Amygdala (tissue), 56 donors: ENCODE data around the gene KCNG2.

Experiments
- DNase-seq, 56 donors: peaks; one replicate each; lab custom pipeline; 2025; lab: John Stamatoyannopoulos, UW

KCNG2 gene

GRCh38 chr18:79901665-79902064, 103.9 kb downstream of the KCNG2 start:
- no peak for DNase-seq

GRCh38 chr18:79902075-79902474, 104.3 kb downstream of the KCNG2 start:
- no peak for DNase-seq

GRCh38 chr18:79902640-79903039, 104.9 kb downstream of the KCNG2 start:
- DNase-seq: no peak

- no peak for DNase-seq
Observed at GRCh38 chr18:79903071-79903635, 105.4 kb downstream of the KCNG2 start.

DNA sequence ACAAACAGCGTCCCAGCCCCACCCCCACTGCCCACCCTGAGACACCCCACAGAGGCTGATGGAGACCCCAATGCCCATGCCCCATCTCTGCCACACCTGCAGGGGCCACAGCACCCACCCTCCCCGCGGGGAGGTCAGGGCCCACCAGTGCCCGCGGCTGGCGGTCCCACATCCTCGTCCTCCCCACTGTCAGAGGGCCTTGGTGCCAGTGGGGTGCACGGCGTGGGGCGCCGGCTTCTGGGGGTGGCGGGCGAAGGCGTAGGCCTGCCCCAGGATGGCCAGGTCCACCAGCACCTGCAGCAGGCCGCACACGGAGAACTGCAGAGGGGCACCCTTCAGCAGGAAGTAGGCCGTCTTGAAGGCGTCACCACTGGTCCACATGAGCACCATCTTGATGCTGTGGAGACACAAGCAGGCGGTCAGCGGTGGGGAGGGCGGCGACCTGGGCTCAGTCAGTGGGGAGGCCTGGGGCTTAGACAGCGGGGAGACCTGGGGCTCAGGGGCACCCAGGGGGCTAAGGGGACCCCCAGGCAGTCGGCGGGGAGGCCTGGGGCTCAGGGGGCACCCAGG, 106.1 kb downstream of the KCNG2 start:
- no peak for DNase-seq

DNA sequence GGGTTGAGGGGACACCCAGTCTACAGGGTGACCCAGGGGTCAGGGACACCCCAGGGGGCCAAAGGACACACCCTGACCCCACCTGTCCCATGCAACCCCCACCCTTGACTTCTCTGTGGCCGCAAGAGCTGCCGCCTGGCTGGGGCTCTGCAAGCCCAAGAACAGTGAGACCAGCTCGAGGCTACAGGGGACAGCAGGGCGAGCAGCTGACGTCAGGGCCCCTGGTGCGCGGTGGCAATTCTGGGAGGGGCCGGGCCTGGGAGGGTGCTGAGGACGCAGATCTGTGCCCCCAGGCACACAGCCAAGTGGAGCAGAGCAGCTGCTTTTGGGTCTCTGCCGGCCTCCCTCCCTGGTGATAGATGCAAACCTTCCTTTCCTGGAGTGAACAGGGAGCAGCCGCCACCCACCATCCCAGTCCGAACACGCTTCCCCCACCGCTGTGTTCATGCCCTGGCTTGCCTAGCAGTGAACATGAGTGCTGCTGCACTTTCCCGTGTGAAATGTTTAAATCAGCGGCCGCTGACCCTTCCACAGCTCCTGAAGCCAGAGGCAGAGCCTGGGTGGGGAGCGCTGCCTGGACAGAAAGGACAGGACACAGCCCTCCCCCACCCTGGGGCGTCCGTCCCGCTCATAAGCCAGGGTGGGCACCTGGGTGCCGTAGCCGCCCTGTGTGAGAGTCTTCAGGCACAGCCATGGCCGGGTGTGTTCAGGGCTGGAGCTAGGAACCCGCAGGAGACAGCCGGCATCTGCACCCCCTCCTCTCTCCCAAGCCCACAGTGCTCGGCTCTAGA, 106.8 kb downstream of the KCNG2 start:
- DNase-seq: no peak

DNA sequence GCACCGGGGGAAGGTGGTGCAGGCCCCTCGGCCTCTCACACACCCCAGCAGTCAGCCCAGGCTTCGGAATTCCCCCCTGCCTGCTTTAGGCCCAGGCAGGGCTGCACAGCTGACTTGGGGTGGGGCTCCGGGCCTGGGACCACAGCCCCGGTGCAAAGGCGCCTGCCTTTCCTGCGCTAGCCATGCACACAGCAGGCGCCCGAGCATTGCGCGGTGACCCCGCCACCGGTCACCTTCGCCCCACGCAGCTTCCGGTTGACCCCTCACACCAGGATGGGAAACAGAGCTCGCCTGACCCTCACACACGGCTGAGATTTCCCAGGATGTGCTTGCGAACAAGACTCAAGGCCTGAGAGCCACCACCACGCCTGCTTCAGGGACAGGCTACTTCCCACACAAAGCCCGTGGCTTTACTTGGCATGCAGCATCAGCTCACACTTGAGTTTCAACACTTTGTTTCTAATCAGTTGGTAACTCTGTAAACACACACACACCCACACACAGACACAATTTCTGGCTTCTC, 107.7 kb downstream of the KCNG2 start:
- DNase-seq: peak in 3 of 56 donors; percentile 20 to 32 (median 29)

DNA sequence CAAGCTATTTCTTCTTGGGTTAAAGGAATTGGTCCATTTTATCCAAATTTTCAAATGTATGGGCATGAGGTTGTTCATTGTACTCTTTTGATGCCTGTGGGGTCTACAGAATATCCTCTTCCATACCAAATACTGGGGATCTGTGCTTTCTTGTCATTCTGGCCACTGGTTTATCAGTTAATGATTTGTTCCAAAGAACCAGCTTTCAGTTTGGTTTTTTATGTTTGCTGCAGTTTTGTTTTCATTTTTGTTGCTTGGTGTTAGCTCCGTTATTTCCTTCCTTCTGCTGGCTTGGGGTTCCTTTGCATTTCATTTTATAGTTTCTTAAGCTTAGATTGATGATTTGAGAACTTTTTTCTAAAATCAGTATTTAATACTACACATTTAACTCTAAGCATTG, 108.3 kb downstream of the KCNG2 start:
- DNase-seq: no peak

DNA sequence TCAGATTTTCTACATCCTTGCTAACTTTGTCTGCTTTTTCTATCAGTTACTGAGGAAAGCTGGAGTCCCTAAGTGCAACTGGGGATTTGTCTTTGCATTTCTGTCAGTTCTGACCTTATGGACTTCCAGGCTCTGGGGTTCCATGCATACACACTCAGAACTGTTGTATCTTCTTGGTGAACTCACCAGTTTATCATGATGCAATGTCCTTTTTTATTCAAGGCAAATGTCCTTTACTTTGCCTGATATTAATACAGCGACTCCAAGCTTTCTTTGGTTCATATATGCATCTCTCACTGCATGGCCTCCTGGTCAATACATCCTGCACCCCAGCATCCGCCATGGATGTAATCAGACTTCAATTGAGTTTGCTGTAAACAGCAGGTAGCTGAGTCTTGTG, 109.0 kb downstream of the KCNG2 start:
- no peak for DNase-seq

DNA sequence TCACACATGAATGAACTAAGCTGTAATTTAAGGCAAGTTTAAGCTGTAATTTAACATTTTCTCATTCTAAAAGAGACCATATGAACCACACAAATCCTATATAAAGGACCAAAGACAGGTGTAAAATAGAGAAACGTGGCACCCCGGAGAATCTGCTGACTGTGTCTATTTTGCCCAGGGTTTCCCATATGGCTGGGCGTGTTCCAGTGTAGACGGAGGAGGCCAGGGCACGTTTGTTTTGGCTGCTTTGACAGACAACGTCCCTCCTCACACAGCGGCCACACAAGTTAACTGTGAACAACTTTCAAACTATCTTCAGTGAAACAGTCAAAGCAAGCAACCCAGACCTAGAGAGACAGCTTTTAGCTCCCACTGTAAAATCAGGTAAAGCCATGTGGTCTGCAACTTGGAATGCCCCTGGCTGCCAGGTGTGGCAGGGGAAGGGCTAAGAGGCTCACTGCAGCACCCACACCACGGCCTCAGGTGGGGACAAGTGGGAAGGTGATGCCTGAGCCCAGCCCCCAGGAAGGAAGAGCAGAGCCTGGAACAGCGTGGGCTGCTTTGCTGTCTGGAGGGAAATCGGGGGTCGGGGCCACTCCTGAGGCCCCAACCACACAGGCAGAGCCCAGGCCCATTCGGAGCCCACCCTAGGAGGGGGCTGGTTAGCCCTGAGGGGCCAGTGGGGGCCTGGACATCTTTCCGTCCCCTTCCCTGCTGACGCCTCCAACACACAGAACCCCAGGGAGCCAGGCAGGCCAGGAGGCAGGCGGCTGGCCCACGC, 113.0 kb downstream of the KCNG2 start:
- no peak for DNase-seq

- DNase-seq: no peak
Observed at GRCh38 chr18:79911344-79912270, 113.9 kb downstream of the KCNG2 start.

GRCh38 chr18:79912409-79912991, 114.8 kb downstream of the KCNG2 start:
- DNase-seq: peak in 3 of 56 donors; percentile 27 to 41 (median 32)

- DNase-seq: peak in 3 of 56 donors; percentile 21 to 46 (median 26)
Observed at GRCh38 chr18:79912994-79913831, 115.5 kb downstream of the KCNG2 start.

DNA sequence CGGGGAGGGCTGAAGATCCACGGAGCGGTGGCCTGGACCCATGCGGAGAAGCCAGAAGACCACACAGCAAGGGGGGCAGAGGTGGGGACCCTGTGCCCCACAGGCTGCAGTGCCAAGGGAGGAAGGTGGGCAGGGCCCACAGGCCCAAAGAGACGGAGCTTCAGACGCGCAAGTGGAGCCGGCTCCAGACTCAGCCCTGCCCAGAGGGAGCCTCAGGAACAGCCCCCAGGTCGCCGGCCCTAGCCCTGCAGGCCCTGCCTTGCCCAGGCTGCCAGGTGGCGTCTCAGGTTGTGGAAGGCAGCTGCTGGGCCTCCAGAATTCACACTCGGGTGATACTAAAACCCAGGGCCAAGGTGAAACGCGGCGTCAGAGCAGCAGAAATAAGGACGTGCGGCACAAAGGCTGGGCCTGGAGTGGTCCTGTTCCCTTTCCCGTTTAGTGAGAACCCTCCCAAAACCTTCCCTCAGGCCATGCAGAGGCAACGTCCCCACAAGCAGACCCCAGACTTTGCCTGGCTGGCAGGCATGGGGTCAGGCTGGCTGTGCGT, 116.9 kb downstream of the KCNG2 start:
- no peak for DNase-seq

DNA sequence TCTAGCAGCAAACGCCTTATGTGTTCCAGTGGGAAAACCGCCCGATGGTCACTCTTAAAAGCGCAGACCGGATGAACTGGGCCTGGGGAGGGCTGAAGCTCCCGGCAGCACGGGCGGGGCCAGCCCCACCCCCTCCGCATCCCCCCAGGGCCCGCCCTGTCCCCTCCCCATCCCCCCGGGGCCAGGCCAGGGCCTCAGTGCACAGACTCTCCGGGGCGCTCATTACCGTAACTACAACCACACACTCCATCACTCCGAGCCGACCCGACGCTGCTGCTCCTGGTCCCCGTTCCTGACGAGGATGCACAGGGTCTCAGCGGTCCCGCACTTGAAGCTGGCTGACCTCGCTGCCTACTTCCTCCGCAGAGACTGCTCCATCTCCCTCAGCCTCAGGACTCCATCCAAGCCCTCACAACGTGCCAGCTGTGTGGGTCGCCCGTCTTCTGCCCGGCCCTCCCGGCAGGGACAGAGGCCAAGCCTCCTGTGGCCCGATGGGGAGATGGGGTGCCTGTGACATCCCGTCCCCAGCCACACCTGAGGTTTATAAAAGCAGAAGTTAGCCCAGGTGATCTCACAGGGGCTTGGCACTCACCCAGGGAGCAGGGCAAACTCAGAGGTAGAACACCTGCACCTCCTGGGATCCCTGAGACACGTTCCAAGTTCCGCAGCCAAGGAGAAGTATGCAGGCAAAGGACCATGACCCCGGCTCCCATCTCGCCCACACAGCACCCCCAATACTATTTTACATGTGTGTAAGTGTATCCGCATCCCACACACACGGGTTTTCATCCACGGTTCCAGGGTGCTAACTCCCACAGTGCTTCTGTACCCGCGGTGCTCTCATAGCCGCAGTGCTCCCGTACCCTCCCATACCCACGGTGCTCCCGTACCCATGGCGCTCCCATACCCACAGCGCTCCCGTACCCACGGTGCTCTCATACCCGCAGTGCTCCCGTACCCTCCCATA, 117.7 kb downstream of the KCNG2 start:
- DNase-seq: no peak

- no peak for DNase-seq
Observed at GRCh38 chr18:79916128-79916494, 118.4 kb downstream of the KCNG2 start.

DNA sequence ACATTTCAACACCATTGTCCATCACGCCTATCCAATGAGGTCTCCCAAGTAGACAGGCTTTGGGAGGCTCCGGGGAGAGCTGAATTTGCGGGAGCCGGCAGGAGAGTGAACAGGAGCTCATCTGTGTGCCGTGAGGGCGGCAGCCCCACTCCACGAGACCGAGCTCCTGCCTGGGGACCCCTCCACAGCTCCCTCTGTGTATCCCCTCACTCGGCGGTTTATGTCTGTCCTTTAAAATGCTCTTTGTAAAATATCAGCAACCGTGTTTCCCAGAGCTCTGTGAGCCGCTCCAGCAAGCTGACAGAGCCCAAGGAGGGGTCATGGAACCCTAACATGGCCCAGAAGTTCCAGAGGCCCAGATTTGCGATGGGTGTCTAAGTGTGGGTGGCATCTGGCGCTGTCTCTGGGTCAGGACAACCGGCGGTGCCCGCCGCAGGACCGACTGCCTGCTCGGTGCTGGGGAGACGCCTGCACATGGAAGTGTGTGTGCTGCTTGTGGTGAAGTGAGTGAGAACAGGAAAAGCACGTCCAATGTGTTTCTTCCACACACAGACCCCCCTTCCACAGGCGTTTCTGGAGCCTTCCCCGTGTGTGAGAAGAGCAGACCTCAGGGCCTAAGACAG, 118.9 kb downstream of the KCNG2 start:
- DNase-seq: no peak
